Measurements from ENCODE around the gene CKAP4.

CKAP4 gene

DNA sequence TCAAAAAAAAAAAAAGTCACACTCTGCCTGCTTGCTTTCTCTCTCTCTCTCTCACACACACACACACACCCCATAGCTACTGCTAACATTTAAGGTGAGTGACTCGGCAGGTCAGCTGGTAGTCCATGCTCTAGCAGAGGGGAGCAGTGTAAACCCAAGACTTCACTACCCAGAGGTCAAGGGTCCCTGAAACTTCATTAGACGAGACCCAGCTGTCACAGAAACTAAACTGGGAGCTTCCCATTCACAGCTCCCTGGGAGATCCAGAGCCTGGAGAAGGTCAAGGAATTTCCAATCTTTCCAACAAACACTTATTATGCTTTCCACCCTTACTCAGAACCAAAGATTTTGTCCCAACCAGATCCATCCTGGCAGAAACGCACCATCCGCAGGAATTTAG, 33.2 kb downstream of the CKAP4 start:
- Histone ChIP-seq H3K9ac (ENCODE audit: low read length) (no peak overlapping the region), H3K4me1 (ENCODE audit: control insufficient read depth, insufficient read depth, low read length) (no peaks in the 10 kb centered on the region), H3K27me3 (replicated peaks; ENCODE audit: control insufficient read depth, insufficient read depth, low read length) (peaks cover 4% of the 10 kb centered on the region), H3K9me3 (ENCODE audit: control insufficient read depth, low read length) (peaks cover 34% of the 10 kb centered on the region), H3K36me3 (ENCODE audit: control insufficient read depth, insufficient read depth, low read length, severe bottlenecking) (no peaks in the 10 kb centered on the region), H3K4me3 (ENCODE audit: low read length) (no peak overlapping the region)
- DNase-seq (ENCODE audit: low read depth) = no peak

DNA sequence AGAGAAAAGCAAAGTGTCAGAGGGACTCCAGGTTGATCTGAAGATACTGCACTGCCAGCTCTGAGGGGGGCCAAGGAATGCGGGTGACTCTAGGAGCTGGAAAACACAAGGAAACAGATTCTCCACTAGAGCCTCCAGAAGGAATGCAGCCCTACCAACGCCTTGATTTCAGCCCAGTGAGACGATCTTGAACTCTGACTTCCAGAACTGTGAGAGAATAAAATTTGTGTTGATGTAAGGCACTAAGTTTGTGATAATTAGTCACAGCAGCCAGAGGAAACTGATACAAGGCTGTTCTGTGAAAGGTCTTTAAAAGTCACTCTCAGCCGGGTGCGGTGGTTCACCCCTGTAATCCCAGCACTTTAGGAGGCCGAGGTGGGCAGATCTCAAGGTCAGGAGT, 34.2 kb downstream of the CKAP4 start:
- H3K27me3 ChIP-seq (replicated peaks; ENCODE audit: control insufficient read depth, insufficient read depth, low read length) = peaks cover 4% of the 10 kb centered on the region
- H3K9ac ChIP-seq (ENCODE audit: low read length) = no peak overlapping the region
- H3K4me1 ChIP-seq (ENCODE audit: control insufficient read depth, insufficient read depth, low read length) = no peaks in the 10 kb centered on the region
- H3K9me3 ChIP-seq (ENCODE audit: control insufficient read depth, low read length) = peaks cover 30% of the 10 kb centered on the region
- no peak for DNase-seq (ENCODE audit: low read depth)
- H3K36me3 ChIP-seq (ENCODE audit: control insufficient read depth, insufficient read depth, low read length, severe bottlenecking) = no peaks in the 10 kb centered on the region
- H3K4me3 ChIP-seq (ENCODE audit: low read length) = no peak overlapping the region

DNA sequence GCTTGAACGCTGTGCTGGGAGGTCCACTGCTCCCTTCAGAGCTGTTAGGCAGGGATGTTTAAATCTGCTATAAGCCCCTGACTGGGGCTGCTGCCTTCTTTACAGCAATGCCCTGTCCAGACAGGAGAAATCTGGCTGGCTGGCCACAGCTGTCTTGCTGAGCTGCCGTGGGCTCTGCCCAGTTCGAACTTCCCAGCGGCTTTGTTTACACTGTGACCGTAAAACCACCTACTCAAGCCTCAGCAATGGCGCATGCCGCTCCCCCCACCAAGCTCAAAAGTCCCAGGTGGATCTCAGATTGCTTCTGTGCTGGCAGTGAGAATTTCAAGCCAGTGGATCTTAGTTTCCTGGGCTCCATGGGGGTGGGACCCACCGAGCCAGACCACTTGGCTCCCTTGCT, 35.8 kb downstream of the CKAP4 start:
- H3K9ac ChIP-seq (ENCODE audit: low read length) = no peak overlapping the region
- H3K36me3 ChIP-seq (ENCODE audit: control insufficient read depth, insufficient read depth, low read length, severe bottlenecking) = no peaks in the 10 kb centered on the region
- no peaks in the 10 kb centered on the region for H3K4me1 ChIP-seq (ENCODE audit: control insufficient read depth, insufficient read depth, low read length)
- H3K4me3 ChIP-seq (ENCODE audit: low read length) = no peak overlapping the region
- H3K27me3 ChIP-seq (replicated peaks; ENCODE audit: control insufficient read depth, insufficient read depth, low read length) = peaks cover 4% of the 10 kb centered on the region
- no peak for DNase-seq (ENCODE audit: low read depth)
- H3K9me3 ChIP-seq (ENCODE audit: control insufficient read depth, low read length) = peaks cover 13% of the 10 kb centered on the region

DNA sequence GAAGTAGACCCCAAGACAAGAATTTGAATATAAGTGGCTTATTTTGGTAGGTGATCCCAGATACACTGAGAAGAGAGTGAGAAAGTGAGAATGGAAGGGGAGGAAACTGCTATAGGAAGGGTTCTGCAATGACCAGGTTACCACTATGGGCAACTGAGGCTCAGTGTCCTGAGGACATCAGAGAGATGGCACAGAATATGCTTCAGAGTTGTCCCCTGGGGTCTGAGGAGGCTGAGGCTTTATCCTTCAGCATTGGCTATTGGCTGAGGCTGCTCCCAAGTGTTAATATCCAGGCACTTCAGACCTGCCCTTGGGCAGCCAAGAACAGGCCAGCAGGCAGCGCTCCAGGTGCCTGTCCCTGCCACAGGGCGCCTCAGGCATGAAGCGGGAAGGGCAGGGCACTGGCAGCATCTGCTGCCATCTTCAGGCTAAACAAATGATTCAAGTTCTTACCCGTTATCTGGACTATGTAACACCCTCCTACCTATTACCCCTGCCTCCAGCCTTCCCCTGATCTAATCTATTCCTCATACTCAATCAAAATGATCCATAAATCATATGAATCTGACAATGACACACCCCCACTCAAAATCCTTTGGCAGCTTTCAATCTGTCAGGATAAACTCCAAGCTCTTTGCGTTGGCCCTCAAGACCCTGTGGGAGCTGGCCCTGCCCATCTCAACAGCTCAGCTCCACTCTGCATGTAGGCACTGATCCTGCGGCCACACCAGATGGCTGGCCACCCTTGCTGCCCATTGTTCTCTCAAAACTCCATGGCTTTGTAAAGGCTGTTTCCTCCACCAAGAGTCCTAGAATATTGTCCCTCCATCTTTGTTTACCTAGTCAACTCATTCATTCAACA, 42.4 kb downstream of the CKAP4 start:
- no peak for DNase-seq (ENCODE audit: low read depth)
- no peak overlapping the region for H3K9ac ChIP-seq (ENCODE audit: low read length)
- no peaks in the 10 kb centered on the region for H3K27me3 ChIP-seq (replicated peaks; ENCODE audit: control insufficient read depth, insufficient read depth, low read length)
- no peaks in the 10 kb centered on the region for H3K4me1 ChIP-seq (ENCODE audit: control insufficient read depth, insufficient read depth, low read length)
- H3K4me3 ChIP-seq (ENCODE audit: low read length) = no peak overlapping the region
- peaks cover 9% of the 10 kb centered on the region for H3K9me3 ChIP-seq (ENCODE audit: control insufficient read depth, low read length)
- no peaks in the 10 kb centered on the region for H3K36me3 ChIP-seq (ENCODE audit: control insufficient read depth, insufficient read depth, low read length, severe bottlenecking)

DNA sequence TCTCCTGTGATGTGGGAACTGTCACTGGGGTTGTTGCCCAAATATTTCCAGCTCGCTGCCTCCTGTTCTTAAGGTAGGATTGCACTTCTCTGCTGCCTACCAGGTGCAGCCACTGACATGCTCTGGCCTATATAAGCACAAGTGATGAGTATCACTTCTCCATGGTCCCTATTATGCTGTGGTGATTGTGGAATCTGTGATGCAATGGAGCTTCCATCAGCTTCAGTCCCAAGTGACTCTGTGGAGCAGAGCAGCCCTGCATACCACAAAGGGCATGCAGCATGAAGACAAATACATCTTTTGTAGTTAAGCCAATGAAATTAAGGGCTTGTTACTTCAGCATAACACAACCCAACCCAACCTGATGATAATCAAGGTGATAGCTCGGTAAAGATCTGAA, 43.5 kb downstream of the CKAP4 start:
- H3K9me3 ChIP-seq (ENCODE audit: control insufficient read depth, low read length) = peaks cover 9% of the 10 kb centered on the region
- no peaks in the 10 kb centered on the region for H3K27me3 ChIP-seq (replicated peaks; ENCODE audit: control insufficient read depth, insufficient read depth, low read length)
- H3K9ac ChIP-seq (ENCODE audit: low read length) = no peak overlapping the region
- H3K4me1 ChIP-seq (ENCODE audit: control insufficient read depth, insufficient read depth, low read length) = no peaks in the 10 kb centered on the region
- H3K4me3 ChIP-seq (ENCODE audit: low read length) = no peak overlapping the region
- DNase-seq (ENCODE audit: low read depth) = no peak
- no peaks in the 10 kb centered on the region for H3K36me3 ChIP-seq (ENCODE audit: control insufficient read depth, insufficient read depth, low read length, severe bottlenecking)

DNA sequence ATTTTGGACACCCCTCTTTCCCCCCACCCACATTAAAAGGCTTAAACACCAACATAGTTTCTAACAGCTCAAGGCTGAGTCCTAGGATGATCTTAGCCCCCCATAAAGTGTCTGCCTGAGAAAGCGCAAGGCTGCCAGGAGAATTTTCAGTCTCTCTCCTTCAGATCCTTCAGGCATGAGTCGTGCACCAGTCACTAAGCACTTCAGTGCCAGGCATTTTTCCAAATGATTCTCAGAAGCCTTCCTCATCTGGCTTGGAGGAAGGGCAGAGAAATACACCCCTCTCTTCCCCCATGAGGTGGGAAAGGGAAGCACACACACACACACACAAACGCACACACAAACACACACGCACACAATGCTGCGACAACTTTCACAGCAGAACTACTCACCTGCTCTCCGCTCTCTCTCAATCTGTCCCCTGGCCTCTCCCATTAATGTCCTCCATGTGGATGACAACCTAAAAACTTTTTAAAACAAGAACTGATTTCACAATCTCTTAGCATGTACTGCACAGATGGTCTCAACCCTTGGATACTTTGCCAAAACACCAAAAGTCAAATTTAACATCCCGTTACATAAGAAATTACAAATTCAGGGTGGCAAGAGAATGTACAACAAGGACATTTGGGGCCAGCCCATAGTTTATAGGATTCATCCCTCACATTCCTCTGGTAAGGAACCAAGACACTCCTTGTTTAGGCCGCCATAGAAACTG, 49.8 kb downstream of the CKAP4 start:
- Histone ChIP-seq H3K4me1 (ENCODE audit: control insufficient read depth, insufficient read depth, low read length) (peaks cover 59% of the 10 kb centered on the region), H3K27me3 (replicated peaks; ENCODE audit: control insufficient read depth, insufficient read depth, low read length) (no peaks in the 10 kb centered on the region), H3K4me3 (ENCODE audit: low read length) (no peak overlapping the region), H3K36me3 (ENCODE audit: control insufficient read depth, insufficient read depth, low read length, severe bottlenecking) (no peaks in the 10 kb centered on the region), H3K9me3 (ENCODE audit: control insufficient read depth, low read length) (no peaks in the 10 kb centered on the region), H3K9ac (ENCODE audit: low read length) (peak overlapping the region; percentile 19)
- peak; percentile 50 for DNase-seq (ENCODE audit: low read depth)

DNA sequence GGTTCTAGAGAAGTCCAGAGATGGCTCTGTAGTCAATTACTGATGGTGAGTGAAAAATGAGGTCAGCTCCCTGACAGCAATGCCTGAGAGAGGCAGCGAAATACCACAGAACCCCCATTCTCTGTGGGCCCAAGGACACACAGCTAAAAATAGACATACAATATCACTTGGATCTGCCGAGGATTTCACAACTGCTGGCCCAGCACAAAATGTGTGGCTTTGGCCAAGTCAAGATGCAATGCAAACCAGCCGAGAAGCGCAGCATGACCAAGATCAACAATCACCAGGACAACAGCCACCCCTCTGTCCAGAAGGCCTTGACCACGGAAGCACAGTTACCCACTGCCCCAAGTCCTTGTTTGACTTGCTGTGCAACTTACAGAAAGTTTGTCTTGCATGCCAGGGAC, 52.2 kb downstream of the CKAP4 start:
- Histone ChIP-seq H3K4me3 (ENCODE audit: low read length) (peak overlapping the region; percentile 48), H3K9me3 (ENCODE audit: control insufficient read depth, low read length) (no peaks in the 10 kb centered on the region), H3K4me1 (ENCODE audit: control insufficient read depth, insufficient read depth, low read length) (peaks cover 64% of the 10 kb centered on the region), H3K9ac (ENCODE audit: low read length) (peak overlapping the region; percentile 62), H3K27me3 (replicated peaks; ENCODE audit: control insufficient read depth, insufficient read depth, low read length) (no peaks in the 10 kb centered on the region), H3K36me3 (ENCODE audit: control insufficient read depth, insufficient read depth, low read length, severe bottlenecking) (no peaks in the 10 kb centered on the region)
- DNase-seq (ENCODE audit: low read depth) = peak; percentile 97

DNA sequence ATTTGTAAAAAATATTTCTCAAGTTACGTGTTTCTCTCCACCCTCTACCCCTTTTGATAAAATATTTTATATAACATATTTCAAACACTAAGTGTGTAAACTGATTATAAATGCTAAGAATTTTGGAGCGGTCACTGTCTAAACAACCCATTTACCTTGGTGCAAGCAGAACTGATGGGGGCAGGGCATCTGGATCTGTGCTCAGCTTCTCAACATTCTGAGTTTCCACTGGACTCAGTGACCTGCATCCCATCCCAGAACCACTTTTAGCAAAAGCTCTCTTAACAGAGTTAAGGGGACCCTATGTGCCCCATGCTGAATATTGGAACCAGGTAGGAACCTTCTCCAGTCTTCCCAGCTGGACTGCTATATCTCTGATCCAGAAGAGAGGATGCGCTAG, 53.5 kb downstream of the CKAP4 start:
- Histone ChIP-seq H3K27me3 (replicated peaks; ENCODE audit: control insufficient read depth, insufficient read depth, low read length) (no peaks in the 10 kb centered on the region), H3K9me3 (ENCODE audit: control insufficient read depth, low read length) (no peaks in the 10 kb centered on the region), H3K9ac (ENCODE audit: low read length) (no peak overlapping the region), H3K4me1 (ENCODE audit: control insufficient read depth, insufficient read depth, low read length) (peaks cover 64% of the 10 kb centered on the region), H3K36me3 (ENCODE audit: control insufficient read depth, insufficient read depth, low read length, severe bottlenecking) (no peaks in the 10 kb centered on the region), H3K4me3 (ENCODE audit: low read length) (peak overlapping the region; percentile 40)
- no peak for DNase-seq (ENCODE audit: low read depth)

DNA sequence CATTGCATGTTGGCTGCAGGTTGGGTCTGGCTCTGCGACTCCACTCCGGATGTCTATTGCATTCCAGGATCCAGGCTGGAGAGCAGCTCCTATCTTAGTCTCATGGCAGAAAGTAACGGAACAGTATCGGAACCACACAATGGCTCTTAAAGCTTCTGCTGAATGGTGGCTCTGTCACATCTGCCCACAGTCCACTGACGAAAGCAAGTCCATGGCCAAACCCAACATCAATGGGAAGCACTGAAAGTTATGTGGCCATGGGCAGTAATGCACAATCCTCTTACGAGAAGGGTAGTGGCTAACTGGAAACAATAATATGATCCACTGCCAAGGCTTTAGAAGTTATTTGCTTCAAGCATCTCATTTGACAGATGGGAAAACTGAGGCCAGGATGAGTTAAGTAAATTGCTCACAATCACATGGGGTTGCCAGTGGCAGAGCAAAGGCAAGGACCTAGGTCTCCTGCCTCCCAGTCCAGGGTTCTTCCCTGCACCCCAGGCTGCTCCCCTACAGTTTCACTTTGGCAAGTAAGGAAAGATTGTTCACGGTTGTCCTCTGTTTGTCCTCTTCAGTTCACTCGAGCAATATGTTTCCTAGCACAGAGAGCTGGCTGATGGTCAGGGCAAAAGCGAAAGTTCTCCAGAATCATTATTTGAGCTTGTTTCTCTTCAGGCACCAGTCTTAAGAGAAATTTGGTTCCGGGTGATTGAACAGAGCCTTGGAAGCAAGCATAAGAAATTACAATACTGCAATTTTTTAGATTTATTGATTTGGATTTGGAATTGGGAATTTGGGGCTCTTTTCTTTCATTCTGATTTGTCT, 54.2 kb downstream of the CKAP4 start:
- Histone ChIP-seq H3K9ac (ENCODE audit: low read length) (peak overlapping the region; percentile 39), H3K4me1 (ENCODE audit: control insufficient read depth, insufficient read depth, low read length) (peaks cover 60% of the 10 kb centered on the region), H3K9me3 (ENCODE audit: control insufficient read depth, low read length) (no peaks in the 10 kb centered on the region), H3K27me3 (replicated peaks; ENCODE audit: control insufficient read depth, insufficient read depth, low read length) (no peaks in the 10 kb centered on the region), H3K36me3 (ENCODE audit: control insufficient read depth, insufficient read depth, low read length, severe bottlenecking) (no peaks in the 10 kb centered on the region), H3K4me3 (ENCODE audit: low read length) (peak overlapping the region; percentile 40)
- peak; percentile 31 for DNase-seq (ENCODE audit: low read depth)

DNA sequence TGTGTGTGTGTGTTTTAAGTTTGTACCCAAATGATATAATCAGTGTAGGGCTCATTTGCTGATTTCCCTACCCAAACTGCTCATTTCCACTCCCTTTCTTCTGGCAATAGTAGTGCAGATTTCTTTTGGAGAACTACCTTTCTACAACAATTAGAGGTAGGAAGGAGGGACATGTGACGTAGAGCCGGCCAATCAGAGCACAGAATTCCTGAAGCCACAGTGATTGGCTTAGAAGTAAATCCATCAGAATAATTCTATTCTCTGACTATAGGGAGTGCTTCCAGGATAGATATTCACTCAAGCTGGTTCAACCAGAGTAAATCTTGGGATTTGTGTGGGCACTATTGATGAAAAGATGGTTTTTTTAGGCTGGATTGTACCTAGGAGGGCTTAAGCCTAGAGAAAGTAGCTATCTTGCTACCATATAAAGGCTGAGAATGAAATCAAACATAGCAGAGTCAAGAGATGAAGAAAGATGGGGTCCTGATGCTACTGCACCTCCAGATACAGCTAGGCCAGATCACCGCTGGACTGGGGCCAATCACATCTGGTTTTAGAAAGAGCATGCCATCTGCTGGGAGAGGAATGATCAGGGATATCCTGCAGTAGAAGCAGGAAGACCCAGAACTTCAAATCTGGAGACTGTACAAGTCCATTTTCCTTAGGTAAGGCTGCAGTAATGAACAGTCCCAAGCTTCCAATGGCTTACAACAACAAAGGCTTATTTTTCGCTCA, 55.0 kb downstream of the CKAP4 start:
- DNase-seq (ENCODE audit: low read depth) = no peak
- H3K9me3 ChIP-seq (ENCODE audit: control insufficient read depth, low read length) = no peaks in the 10 kb centered on the region
- H3K4me3 ChIP-seq (ENCODE audit: low read length) = no peak overlapping the region
- H3K36me3 ChIP-seq (ENCODE audit: control insufficient read depth, insufficient read depth, low read length, severe bottlenecking) = no peaks in the 10 kb centered on the region
- H3K9ac ChIP-seq (ENCODE audit: low read length) = no peak overlapping the region
- H3K27me3 ChIP-seq (replicated peaks; ENCODE audit: control insufficient read depth, insufficient read depth, low read length) = no peaks in the 10 kb centered on the region
- peaks cover 58% of the 10 kb centered on the region for H3K4me1 ChIP-seq (ENCODE audit: control insufficient read depth, insufficient read depth, low read length)
